PC-9 (cell line): Measurements from ENCODE around the gene FRMPD2.

Experiments
- EZH2 ChIP-seq: fragments of 200-600 bp; sonication (generic); IDR thresholded peaks from 2 replicates; pipeline ENCODE4 v1.8.0; 2017; ENCODE audit warnings: antibody characterized with exemption, low read depth
- TF ChIP-seq, protein P1 (sequence below): fragments of 200-600 bp; sonication (generic); conservative IDR thresholded peaks from 2 replicates; pipeline ENCODE4 v1.6.1; 2017; ENCODE audit warnings: mixed run types, antibody characterized with exemption, mild to moderate bottlenecking, moderate library complexity

DNA sequence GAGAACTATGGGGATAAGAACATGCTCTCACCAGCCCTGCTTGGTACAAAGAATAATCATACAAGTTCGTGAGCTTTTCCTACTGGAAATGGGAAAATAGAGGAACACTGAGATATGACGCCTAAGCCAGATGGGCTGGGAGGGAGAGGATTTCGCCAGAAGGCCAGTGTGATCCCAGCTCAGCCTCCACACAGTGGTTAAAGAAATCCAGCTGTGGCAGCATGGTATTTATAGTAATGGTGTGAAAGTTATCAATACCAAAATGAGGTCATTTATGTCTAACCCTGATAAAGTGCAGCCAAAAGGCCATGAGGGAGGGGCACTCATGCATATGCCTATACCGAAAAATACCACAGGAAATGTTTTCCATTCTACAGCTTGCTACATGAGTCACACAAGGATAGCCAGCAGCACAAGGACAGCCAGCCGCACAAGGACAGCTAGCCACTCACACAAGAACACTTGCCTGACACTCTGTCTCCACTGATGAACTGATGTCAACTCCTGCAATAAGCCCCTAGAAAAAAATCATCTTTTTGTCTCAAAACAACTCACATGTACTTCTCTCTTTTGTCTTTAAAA lies 49.4 kb downstream of the FRMPD2 start:
- TF ChIP-seq, protein P1, sequence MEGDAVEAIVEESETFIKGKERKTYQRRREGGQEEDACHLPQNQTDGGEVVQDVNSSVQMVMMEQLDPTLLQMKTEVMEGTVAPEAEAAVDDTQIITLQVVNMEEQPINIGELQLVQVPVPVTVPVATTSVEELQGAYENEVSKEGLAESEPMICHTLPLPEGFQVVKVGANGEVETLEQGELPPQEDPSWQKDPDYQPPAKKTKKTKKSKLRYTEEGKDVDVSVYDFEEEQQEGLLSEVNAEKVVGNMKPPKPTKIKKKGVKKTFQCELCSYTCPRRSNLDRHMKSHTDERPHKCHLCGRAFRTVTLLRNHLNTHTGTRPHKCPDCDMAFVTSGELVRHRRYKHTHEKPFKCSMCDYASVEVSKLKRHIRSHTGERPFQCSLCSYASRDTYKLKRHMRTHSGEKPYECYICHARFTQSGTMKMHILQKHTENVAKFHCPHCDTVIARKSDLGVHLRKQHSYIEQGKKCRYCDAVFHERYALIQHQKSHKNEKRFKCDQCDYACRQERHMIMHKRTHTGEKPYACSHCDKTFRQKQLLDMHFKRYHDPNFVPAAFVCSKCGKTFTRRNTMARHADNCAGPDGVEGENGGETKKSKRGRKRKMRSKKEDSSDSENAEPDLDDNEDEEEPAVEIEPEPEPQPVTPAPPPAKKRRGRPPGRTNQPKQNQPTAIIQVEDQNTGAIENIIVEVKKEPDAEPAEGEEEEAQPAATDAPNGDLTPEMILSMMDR = no peak
- TF ChIP-seq EZH2 = no peak
